H9 (cell line): Measurements from ENCODE around the gene FGD6. TPM values are rescaled to one million over a fixed set of nuclear protein-coding genes. Genes with fewer than 3 reads are reported as not detected.
"Not testable (repeated sequence)": the region's sequence is repeated elsewhere in the genome, so short reads cannot be mapped to it uniquely, and the experiment has no call there.

Source experiments
- DNase-seq: peaks from one replicate; pipeline ENCODE4 v3.0.0-alpha.2; 2017
- H2AFZ ChIP-seq: one replicate; pipeline ENCODE4 v1.6.1; 2013; ENCODE audit warnings: mild to moderate bottlenecking, low read length, control low read depth, moderate library complexity
- H2AK5ac ChIP-seq: 2 replicates; pipeline ENCODE4 v1.6.1; 2013; ENCODE audit warnings: low read length, control low read depth, mixed read lengths; ENCODE audit not compliant: insufficient read length
- H2BK120ac ChIP-seq: one replicate; pipeline ENCODE4 v1.6.1; 2013; ENCODE audit warnings: low read depth, mild to moderate bottlenecking, low read length, control low read depth, inconsistent platforms; ENCODE audit not compliant: poor library complexity, severe bottlenecking
- H2BK12ac ChIP-seq: 2 replicates; pipeline ENCODE4 v1.6.1; 2013; ENCODE audit warnings: low read length, control low read depth, mixed read lengths, low read depth; ENCODE audit not compliant: insufficient read length
- H2BK15ac ChIP-seq: 2 replicates; pipeline ENCODE4 v1.6.1; 2013; ENCODE audit warnings: low read depth, low read length, control low read depth
- H2BK20ac ChIP-seq: one replicate; pipeline ENCODE4 v1.6.1; 2013; ENCODE audit warnings: low read depth, mild to moderate bottlenecking, low read length, control low read depth, inconsistent platforms; ENCODE audit not compliant: poor library complexity, severe bottlenecking
- H2BK5ac ChIP-seq: 2 replicates; pipeline ENCODE4 v1.6.1; 2013; ENCODE audit warnings: low read length, control low read depth, mixed read lengths; ENCODE audit not compliant: insufficient read length
- H3K14ac ChIP-seq: 2 replicates; pipeline ENCODE4 v1.6.1; 2013; ENCODE audit warnings: low read length, control low read depth; ENCODE audit not compliant: insufficient read depth
- H3K18ac ChIP-seq: 2 replicates; pipeline ENCODE4 v1.6.1; 2013; ENCODE audit warnings: low read depth, mild to moderate bottlenecking, mixed read lengths, low read length, control low read depth; ENCODE audit not compliant: insufficient read length
- H3K23ac ChIP-seq: 2 replicates; pipeline ENCODE4 v1.6.1; 2013; ENCODE audit warnings: low read length, control low read depth, mixed read lengths, low read depth; ENCODE audit not compliant: insufficient read length
- H3K23me2 ChIP-seq: 2 replicates; pipeline ENCODE4 v1.6.1; 2013; ENCODE audit warnings: low read depth, mild to moderate bottlenecking, mixed read lengths, low read length, control low read depth; ENCODE audit not compliant: insufficient read length, poor library complexity, severe bottlenecking
- H3K27ac ChIP-seq: 2 replicates; pipeline ENCODE4 v1.5.1; 2013; ENCODE audit warnings: low read length, control low read depth, mixed read lengths, low read depth; ENCODE audit not compliant: insufficient read length
- H3K27me3 ChIP-seq: 2 replicates; pipeline ENCODE4 v1.6.1; 2013; ENCODE audit warnings: low read length, control low read depth, inconsistent platforms; ENCODE audit not compliant: insufficient read depth
- H3K4ac ChIP-seq: 2 replicates; pipeline ENCODE4 v1.6.1; 2013; ENCODE audit warnings: low read depth, mild to moderate bottlenecking, control low read depth, inconsistent platforms, low read length, moderate library complexity
- H3K4me1 ChIP-seq: 2 replicates; pipeline ENCODE4 v1.6.1; 2013; ENCODE audit warnings: low read length, control low read depth, inconsistent platforms; ENCODE audit not compliant: insufficient read depth
- H3K4me2 ChIP-seq: 2 replicates; pipeline ENCODE4 v1.6.1; 2013; ENCODE audit warnings: low read length, control low read depth, mixed read lengths; ENCODE audit not compliant: insufficient read length, insufficient read depth
- H3K56ac ChIP-seq: 2 replicates; pipeline ENCODE4 v1.6.1; 2013; ENCODE audit warnings: low read depth, mild to moderate bottlenecking, mixed read lengths, low read length, control low read depth; ENCODE audit not compliant: insufficient read length
- H3K79me1 ChIP-seq: 2 replicates; pipeline ENCODE4 v1.6.1; 2013; ENCODE audit warnings: low read depth, mild to moderate bottlenecking, moderate library complexity, low read length, control low read depth, inconsistent platforms; ENCODE audit not compliant: insufficient read depth, poor library complexity, severe bottlenecking
- H3K79me2 ChIP-seq: 2 replicates; pipeline ENCODE4 v1.6.1; 2013; ENCODE audit warnings: low read length, control low read depth, inconsistent platforms; ENCODE audit not compliant: insufficient read depth
- H3K9ac ChIP-seq: 2 replicates; pipeline ENCODE4 v1.6.1; 2013; ENCODE audit warnings: low read length, control low read depth, mixed read lengths; ENCODE audit not compliant: insufficient read length; ENCODE audit errors: extremely low read depth
- H3K9me3 ChIP-seq: one replicate; pipeline ENCODE4 v1.6.1; 2013; ENCODE audit warnings: low read depth, low read length, inconsistent platforms; ENCODE audit not compliant: control insufficient read depth
- H3T11ph ChIP-seq: one replicate; pipeline ENCODE4 v1.6.1; 2013; ENCODE audit warnings: mild to moderate bottlenecking, low read length, control low read depth, inconsistent platforms
- H4K20me1 ChIP-seq: one replicate; pipeline ENCODE4 v1.6.1; 2013; ENCODE audit not compliant: control insufficient read depth, insufficient read length, insufficient read depth
- H4K5ac ChIP-seq: 2 replicates; pipeline ENCODE4 v1.6.1; 2013; ENCODE audit warnings: low read depth, mild to moderate bottlenecking, mixed read lengths, low read length, control low read depth; ENCODE audit not compliant: insufficient read length
- H4K8ac ChIP-seq: replicated peaks from 2 replicates; pipeline ENCODE4 v1.6.1; 2013; ENCODE audit warnings: low read length, control low read depth, mixed read lengths, low read depth; ENCODE audit not compliant: insufficient read length
- H4K91ac ChIP-seq: 2 replicates; pipeline ENCODE4 v1.6.1; 2013; ENCODE audit warnings: low read depth, mild to moderate bottlenecking, moderate library complexity, mixed read lengths, low read length, control low read depth; ENCODE audit not compliant: insufficient read length
- H3K27ac Mint-ChIP-seq, 3 experiments: 2 replicates in 2 of 3; 3 replicates in 1 of 3; pipeline ENCODE4 v1.8.0; 2020 to 2021; ENCODE audit warnings: mixed read lengths in 3 of 3, mild to moderate bottlenecking in 1 of 3, moderate library complexity in 1 of 3
- H3K27me3 Mint-ChIP-seq: 2 replicates; pipeline ENCODE4 v1.8.0; 2021; ENCODE audit warnings: low read depth, mild to moderate bottlenecking, moderate library complexity, mixed read lengths
- H3K36me3 Mint-ChIP-seq, 3 experiments: 2 replicates in 2 of 3; 3 replicates in 1 of 3; pipeline ENCODE4 v1.8.0; 2020 to 2021; ENCODE audit warnings: low read depth in 3 of 3, mixed read lengths in 3 of 3; ENCODE audit not compliant: insufficient read depth in 1 of 3
- H3K4me1 Mint-ChIP-seq, 2 experiments: 2 replicates each; pipeline ENCODE4 v1.8.0; 2020; ENCODE audit warnings: mixed read lengths in 2 of 2
- H3K4me3 Mint-ChIP-seq, 2 experiments: 2 replicates in 1 of 2; 3 replicates in 1 of 2; pipeline ENCODE4 v1.8.0; 2020 to 2021; ENCODE audit warnings: mild to moderate bottlenecking in 2 of 2, mixed read lengths in 2 of 2, moderate library complexity in 1 of 2
- H3K9me3 Mint-ChIP-seq, 2 experiments: 2 replicates in 1 of 2; 3 replicates in 1 of 2; pipeline ENCODE4 v1.8.0; 2020; ENCODE audit warnings: mild to moderate bottlenecking in 2 of 2, mixed read lengths in 2 of 2, moderate library complexity in 1 of 2
- WGBS: extraction: QIAGEN DNeasy Blood & Tissue Kit; methylation state at CpG from one replicate; pipeline ENCODE4 v1.1.7; 2013; ENCODE audit warnings: missing lambda C conversion rate, low lambda C conversion rate, mixed read lengths; ENCODE audit not compliant: insufficient read length; ENCODE audit errors: extremely low coverage; 5-methylcytosine and 5-hydroxymethylcytosine counted together
- total RNA-seq: library from RNA; stranded (reverse); gene quantifications from 2 replicates; pipeline ENCODE4 v1.2.1, GENCODE V29; 2021
- TF ChIP-seq, protein P1 (sequence below): fragments of 200-600 bp; sonication (generic); conservative IDR thresholded peaks from 3 replicates; pipeline ENCODE4 v1.8.0; 2021; ENCODE audit warnings: antibody characterized with exemption, mild to moderate bottlenecking

FGD6 gene
- total RNA-seq, 1 experiment from 2014 or later, result 39.5 TPM

DNA sequence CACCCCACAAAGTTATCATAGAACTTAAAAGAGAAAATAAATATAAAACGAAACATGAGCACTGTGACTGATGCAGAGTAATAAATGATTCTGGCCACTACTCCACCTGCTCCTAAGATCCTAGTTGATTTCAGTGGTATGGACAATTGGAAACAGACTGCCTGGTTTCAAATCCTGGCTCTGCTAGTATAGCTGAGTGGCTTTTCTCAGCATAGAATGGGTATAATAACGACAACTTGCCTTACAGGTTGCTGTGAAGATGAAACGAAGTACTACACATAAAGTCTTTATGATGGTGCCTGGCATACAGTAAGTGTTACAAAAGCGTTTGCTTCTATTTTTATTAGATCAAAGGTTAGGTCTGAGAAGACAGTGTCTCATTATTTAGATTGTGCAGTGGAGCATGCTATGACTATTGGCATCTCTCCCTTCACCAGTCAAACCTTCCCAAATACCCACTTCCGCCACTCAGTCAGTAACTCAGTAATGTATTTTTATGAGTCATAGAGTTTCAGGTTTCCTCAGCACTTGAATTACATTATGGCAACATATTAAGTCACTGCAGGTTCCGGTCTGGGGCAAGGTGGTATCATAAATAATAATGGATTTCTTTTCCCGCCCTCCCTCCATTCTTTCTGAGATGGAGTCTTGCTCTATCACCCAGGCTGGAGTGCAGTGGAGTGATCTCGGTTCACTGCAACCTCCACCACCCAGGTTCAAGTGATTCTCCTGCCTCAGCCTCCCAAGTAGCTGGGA, 114.2 kb downstream of the FGD6 start:
- H3K27me3 ChIP-seq, result no peaks in the 10 kb centered on the region
- no peak overlapping the region for H4K8ac ChIP-seq
- H3K36me3 Mint-ChIP-seq, result peaks cover 24 to 73% (median 67%) of the 10 kb centered on the region in 3 experiments; a peak in 6 of 7 replicates
- H4K20me1 ChIP-seq, result no peaks in the 10 kb centered on the region
- H3K9me3 Mint-ChIP-seq, result no peaks in the 10 kb centered on the region
- TF ChIP-seq, protein P1, sequence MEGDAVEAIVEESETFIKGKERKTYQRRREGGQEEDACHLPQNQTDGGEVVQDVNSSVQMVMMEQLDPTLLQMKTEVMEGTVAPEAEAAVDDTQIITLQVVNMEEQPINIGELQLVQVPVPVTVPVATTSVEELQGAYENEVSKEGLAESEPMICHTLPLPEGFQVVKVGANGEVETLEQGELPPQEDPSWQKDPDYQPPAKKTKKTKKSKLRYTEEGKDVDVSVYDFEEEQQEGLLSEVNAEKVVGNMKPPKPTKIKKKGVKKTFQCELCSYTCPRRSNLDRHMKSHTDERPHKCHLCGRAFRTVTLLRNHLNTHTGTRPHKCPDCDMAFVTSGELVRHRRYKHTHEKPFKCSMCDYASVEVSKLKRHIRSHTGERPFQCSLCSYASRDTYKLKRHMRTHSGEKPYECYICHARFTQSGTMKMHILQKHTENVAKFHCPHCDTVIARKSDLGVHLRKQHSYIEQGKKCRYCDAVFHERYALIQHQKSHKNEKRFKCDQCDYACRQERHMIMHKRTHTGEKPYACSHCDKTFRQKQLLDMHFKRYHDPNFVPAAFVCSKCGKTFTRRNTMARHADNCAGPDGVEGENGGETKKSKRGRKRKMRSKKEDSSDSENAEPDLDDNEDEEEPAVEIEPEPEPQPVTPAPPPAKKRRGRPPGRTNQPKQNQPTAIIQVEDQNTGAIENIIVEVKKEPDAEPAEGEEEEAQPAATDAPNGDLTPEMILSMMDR, result no peak
- no peak overlapping the region for H4K91ac ChIP-seq
- H3K18ac ChIP-seq, result no peak overlapping the region
- H2BK5ac ChIP-seq, result no peak overlapping the region
- no peak overlapping the region; a peak in 1 of 7 replicates for H3K27ac Mint-ChIP-seq
- no peak overlapping the region for H3K23ac ChIP-seq
- no peak overlapping the region for H2BK15ac ChIP-seq
- H2AFZ ChIP-seq, result no peak overlapping the region
- no peaks in the 10 kb centered on the region for H3K79me2 ChIP-seq
- no peak overlapping the region for H4K5ac ChIP-seq
- no peak for DNase-seq
- H3K9me3 ChIP-seq, result no peaks in the 10 kb centered on the region
- H3K27ac ChIP-seq, result no peak overlapping the region
- H2BK20ac ChIP-seq, result no peak overlapping the region
- no peak overlapping the region for H2BK120ac ChIP-seq
- no CpG with 5 or more reads among the region's 8 CpGs for WGBS
- no peaks in the 10 kb centered on the region for H3K23me2 ChIP-seq
- no peak overlapping the region for H3K4me2 ChIP-seq
- no peak overlapping the region for H3K14ac ChIP-seq
- no peaks in the 10 kb centered on the region for H3K27me3 Mint-ChIP-seq
- no peak overlapping the region for H3K9ac ChIP-seq
- H3K79me1 ChIP-seq, result no peaks in the 10 kb centered on the region
- H3T11ph ChIP-seq, result no peak overlapping the region
- H3K56ac ChIP-seq, result no peak overlapping the region
- no peak overlapping the region for H3K4ac ChIP-seq
- no peak overlapping the region for H2BK12ac ChIP-seq
- no peak overlapping the region for H3K4me3 Mint-ChIP-seq
- no peaks in the 10 kb centered on the region for H3K4me1 Mint-ChIP-seq
- H3K4me1 ChIP-seq, result no peaks in the 10 kb centered on the region
- H2AK5ac ChIP-seq, result no peak overlapping the region

GRCh38 chr12:95101957-95102356, 115.3 kb downstream of the FGD6 start:
- H3T11ph ChIP-seq, H2AK5ac ChIP-seq, H3K27me3 Mint-ChIP-seq, H3K14ac ChIP-seq, H4K91ac ChIP-seq, H3K4ac ChIP-seq, H4K20me1 ChIP-seq, H2BK20ac ChIP-seq, H2AFZ ChIP-seq, DNase-seq, H3K79me2 ChIP-seq, H3K9me3 ChIP-seq, H3K56ac ChIP-seq, H3K18ac ChIP-seq, H3K4me1 ChIP-seq, H3K4me1 Mint-ChIP-seq, H3K9me3 Mint-ChIP-seq, H3K4me3 Mint-ChIP-seq, H3K27ac Mint-ChIP-seq, H3K27me3 ChIP-seq, H3K27ac ChIP-seq, H3K79me1 ChIP-seq, H2BK12ac ChIP-seq, H2BK120ac ChIP-seq, H3K9ac ChIP-seq, H3K4me2 ChIP-seq, H3K23ac ChIP-seq, H4K8ac ChIP-seq, H4K5ac ChIP-seq, H2BK15ac ChIP-seq, H2BK5ac ChIP-seq, H3K23me2 ChIP-seq: not testable (repeated sequence)
- peaks cover 18 to 69% (median 61%) of the 10 kb centered on the region in 3 experiments; a peak in 6 of 7 replicates for H3K36me3 Mint-ChIP-seq
- WGBS, result no CpG with 5 or more reads among the region's 5 CpGs
